ENCODE data around the gene JUP.
"Not testable (repeated sequence)": the region's sequence is repeated elsewhere in the genome, so short reads cannot be mapped to it uniquely, and the experiment has no call there.

JUP gene

GRCh38 chr17:41781404-41782110, 5.0 kb downstream of the JUP start:
- no peak for DNase-seq (ENCODE audit: low read depth)

GRCh38 chr17:41779954-41780353, 6.6 kb downstream of the JUP start:
- no peak for DNase-seq (ENCODE audit: low read depth)

GRCh38 chr17:41777574-41778188, 8.8 kb downstream of the JUP start:
- no peak for DNase-seq (ENCODE audit: low read depth)

- no peak for DNase-seq (ENCODE audit: low read depth)
Measured at GRCh38 chr17:41777157-41777573, 9.3 kb downstream of the JUP start.

- DNase-seq (ENCODE audit: low read depth), result not testable (repeated sequence)
Measured at GRCh38 chr17:41776262-41776900, 10.1 kb downstream of the JUP start.

GRCh38 chr17:41775394-41776226, 10.9 kb downstream of the JUP start:
- no peak for DNase-seq (ENCODE audit: low read depth)

GRCh38 chr17:41773731-41774193, 12.7 kb downstream of the JUP start:
- no peak for DNase-seq (ENCODE audit: low read depth)

GRCh38 chr17:41773190-41773588, 13.3 kb downstream of the JUP start:
- DNase-seq (ENCODE audit: low read depth), result no peak

GRCh38 chr17:41772586-41773189, 13.8 kb downstream of the JUP start:
- DNase-seq (ENCODE audit: low read depth), result no peak

- no peak for DNase-seq (ENCODE audit: low read depth)
Measured at GRCh38 chr17:41772218-41772585, 14.3 kb downstream of the JUP start.

- DNase-seq (ENCODE audit: low read depth), result no peak
Measured at GRCh38 chr17:41771389-41772206, 14.9 kb downstream of the JUP start.

- no peak for DNase-seq (ENCODE audit: low read depth)
Measured at GRCh38 chr17:41769985-41770384, 16.5 kb downstream of the JUP start.

- DNase-seq (ENCODE audit: low read depth), result no peak
Measured at GRCh38 chr17:41769346-41769862, 17.1 kb downstream of the JUP start.

- no peak for DNase-seq (ENCODE audit: low read depth)
Measured at GRCh38 chr17:41768682-41769288, 17.7 kb downstream of the JUP start.

GRCh38 chr17:41767324-41768042, 19.0 kb downstream of the JUP start:
- DNase-seq (ENCODE audit: low read depth), result no peak

- DNase-seq (ENCODE audit: low read depth), result no peak
Measured at GRCh38 chr17:41766135-41766534, 20.4 kb downstream of the JUP start.

- DNase-seq (ENCODE audit: low read depth), result no peak
Measured at GRCh38 chr17:41763327-41763726, 23.2 kb downstream of the JUP start.

- no peak for DNase-seq (ENCODE audit: low read depth)
Measured at GRCh38 chr17:41762841-41763240, 23.7 kb downstream of the JUP start.

GRCh38 chr17:41762391-41762790, 24.1 kb downstream of the JUP start:
- no peak for DNase-seq (ENCODE audit: low read depth)

GRCh38 chr17:41760878-41761277, 25.6 kb downstream of the JUP start:
- no peak for DNase-seq (ENCODE audit: low read depth)

Data from activated T-helper 1 cell treated with Interleukin-2 at 50 U/mL for 16 hours (primary cell).